GM12874 (cell line): ENCODE data around the gene FRK.

Experiments
- TF ChIP-seq, protein P1 (sequence below): IDR thresholded peaks from 2 replicates; pipeline ENCODE4 v1.5.1; 2011; ENCODE audit warnings: low read depth, mild to moderate bottlenecking, control low read depth, low read length, moderate library complexity; ENCODE audit not compliant: insufficient read depth

Gene FRK

DNA sequence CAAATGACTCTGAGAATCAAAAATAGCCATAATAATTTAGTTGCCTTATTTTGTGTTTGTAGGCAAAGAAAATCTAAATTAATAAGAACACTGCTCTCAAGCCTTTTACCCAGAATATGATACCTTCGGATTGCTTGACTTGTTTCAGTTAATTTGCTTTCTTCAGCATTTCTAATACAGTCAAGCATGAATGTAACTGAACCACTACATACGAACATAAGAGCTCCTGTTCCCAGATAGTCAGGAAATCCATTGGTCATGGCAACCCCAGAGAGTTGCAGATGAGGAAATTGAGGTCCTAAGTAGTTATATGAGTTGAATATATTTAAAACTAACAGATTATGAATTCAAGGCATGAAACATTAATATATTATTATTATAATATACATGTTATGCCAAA is 2.9 kb downstream of the FRK start:
- TF ChIP-seq, protein P1, sequence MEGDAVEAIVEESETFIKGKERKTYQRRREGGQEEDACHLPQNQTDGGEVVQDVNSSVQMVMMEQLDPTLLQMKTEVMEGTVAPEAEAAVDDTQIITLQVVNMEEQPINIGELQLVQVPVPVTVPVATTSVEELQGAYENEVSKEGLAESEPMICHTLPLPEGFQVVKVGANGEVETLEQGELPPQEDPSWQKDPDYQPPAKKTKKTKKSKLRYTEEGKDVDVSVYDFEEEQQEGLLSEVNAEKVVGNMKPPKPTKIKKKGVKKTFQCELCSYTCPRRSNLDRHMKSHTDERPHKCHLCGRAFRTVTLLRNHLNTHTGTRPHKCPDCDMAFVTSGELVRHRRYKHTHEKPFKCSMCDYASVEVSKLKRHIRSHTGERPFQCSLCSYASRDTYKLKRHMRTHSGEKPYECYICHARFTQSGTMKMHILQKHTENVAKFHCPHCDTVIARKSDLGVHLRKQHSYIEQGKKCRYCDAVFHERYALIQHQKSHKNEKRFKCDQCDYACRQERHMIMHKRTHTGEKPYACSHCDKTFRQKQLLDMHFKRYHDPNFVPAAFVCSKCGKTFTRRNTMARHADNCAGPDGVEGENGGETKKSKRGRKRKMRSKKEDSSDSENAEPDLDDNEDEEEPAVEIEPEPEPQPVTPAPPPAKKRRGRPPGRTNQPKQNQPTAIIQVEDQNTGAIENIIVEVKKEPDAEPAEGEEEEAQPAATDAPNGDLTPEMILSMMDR = no peak

GRCh38 chr6:116055513-116055912 is 5.2 kb downstream of the FRK start:
- TF ChIP-seq, protein P1 = no peak

DNA sequence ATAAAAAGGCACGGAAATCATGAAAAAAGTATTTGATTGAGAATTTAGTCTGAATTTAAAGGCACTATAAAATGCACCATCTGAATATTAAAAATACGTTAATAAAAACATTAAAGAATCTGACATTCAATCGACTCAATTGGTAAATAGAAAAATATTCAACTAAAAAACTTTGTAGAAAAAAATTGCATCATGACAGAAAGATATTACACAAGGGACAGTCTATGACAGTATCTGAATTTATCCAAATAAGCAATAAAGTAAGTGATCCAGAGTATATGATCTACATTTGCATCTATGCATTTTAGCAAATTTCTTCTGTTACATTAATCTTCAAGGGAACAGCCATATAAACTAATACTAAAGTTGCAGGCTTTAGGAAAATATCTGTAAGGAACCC is 9.4 kb downstream of the FRK start:
- TF ChIP-seq, protein P1 = no peak

DNA sequence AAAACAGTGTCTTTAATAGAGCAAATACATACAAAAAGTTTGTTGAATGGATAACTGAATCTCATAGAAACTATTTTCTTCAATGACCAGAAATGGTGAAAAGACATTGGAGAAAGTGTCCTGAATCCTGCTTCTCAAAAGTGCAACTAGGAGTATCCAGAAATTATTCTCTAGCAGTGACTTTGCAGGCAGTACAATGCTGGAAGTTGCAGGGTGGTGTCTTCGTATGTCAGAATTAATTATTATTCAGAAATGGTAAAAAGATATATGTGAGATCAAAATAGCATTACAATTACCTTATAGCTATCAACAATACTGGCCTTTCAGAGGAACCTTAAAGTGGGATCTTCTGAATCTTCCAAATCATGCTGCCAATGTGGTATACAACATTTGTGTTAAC is 10.0 kb downstream of the FRK start:
- TF ChIP-seq, protein P1 = no peak

DNA sequence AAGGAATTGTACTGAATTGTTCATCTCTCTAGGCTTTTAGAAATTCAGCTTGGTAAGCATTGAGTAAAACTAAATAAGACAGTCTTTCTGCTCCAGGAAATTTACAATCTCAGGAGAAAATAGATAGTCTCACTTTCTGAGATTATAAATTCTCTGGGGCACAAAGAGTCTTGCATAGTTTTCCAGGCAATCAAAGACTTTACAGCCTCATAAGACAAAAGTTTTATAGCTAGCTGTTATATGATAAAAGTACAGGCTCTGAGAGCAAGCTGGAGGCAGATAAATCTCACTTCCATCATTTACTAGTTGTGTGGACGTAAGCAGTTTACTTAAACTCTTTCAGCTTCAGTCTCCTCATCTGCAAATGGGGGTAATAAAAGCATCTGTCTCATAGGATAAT is 11.4 kb downstream of the FRK start:
- TF ChIP-seq, protein P1 = no peak

- TF ChIP-seq, protein P1 = no peak
Measured at GRCh38 chr6:116047173-116047933, 13.3 kb downstream of the FRK start.

DNA sequence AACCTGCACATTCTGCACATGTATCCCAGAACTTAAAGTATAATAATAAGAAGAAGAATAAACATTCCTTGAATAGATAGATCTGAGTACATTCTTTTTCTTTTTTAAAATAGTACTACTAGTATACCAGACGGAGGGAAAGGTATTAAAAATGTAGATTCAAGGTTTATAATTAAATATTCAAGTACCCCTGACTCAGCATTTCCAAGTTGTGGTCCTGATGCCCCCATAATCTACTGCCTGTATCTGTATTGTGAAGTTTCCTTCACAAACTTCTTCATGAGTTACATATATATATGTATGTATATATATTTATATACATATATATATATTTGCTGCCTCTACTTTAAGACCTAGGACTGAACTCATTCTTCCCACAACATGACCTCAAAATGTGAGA is 14.0 kb downstream of the FRK start:
- TF ChIP-seq, protein P1 = no peak
